Activated CD4-positive, alpha-beta T cell treated with anti-CD3 and anti-CD28 coated beads, Interleukin-2, amount 10 ng/mL, durations not matched to agents 7 days and 5 days (primary cell): ENCODE results near the gene PTPRD. TPM values are rescaled to one million over a fixed set of nuclear protein-coding genes. Genes with fewer than 3 reads are reported as not detected.

ENCODE experiments used
- CTCF ChIA-PET: fragments of 350-600 bp; sonication (Branson Sonifier 250); formaldehyde crosslinking; loops from one replicate; lab custom pipeline; 2021; ENCODE audit warnings: antibody characterized with exemption; lab: Charles Lee
- POLR2A ChIA-PET: fragments of 350-600 bp; sonication (Branson Sonifier 250); formaldehyde crosslinking; loops from one replicate; lab custom pipeline; 2021; ENCODE audit warnings: antibody characterized with exemption; lab: Charles Lee
- DNase-seq: peaks from one replicate; pipeline ENCODE4 v3.0.0-alpha.2; 2020
- H3K27ac Mint-ChIP-seq: one replicate; pipeline ENCODE4 v1.8.0; 2021; ENCODE audit warnings: mild to moderate bottlenecking, moderate library complexity, mixed read lengths
- H3K27me3 Mint-ChIP-seq: one replicate; pipeline ENCODE4 v1.8.0; 2021; ENCODE audit warnings: mixed read lengths
- H3K36me3 Mint-ChIP-seq: one replicate; pipeline ENCODE4 v1.8.0; 2021; ENCODE audit warnings: low read depth, mixed read lengths
- H3K4me1 Mint-ChIP-seq: one replicate; pipeline ENCODE4 v1.8.0; 2021; ENCODE audit warnings: mixed read lengths
- H3K4me3 Mint-ChIP-seq: one replicate; pipeline ENCODE4 v1.8.0; 2021; ENCODE audit warnings: mild to moderate bottlenecking, moderate library complexity, mixed read lengths
- H3K9me3 Mint-ChIP-seq: one replicate; pipeline ENCODE4 v1.8.0; 2021; ENCODE audit warnings: mixed read lengths
- total RNA-seq, 2 experiments: library from RNA; stranded (reverse); gene quantifications; one replicate each; pipeline ENCODE4 v1.2.3, GENCODE V29; 2021

PTPRD gene
- total RNA-seq, 2 experiments from 2014 or later = not detected

DNA sequence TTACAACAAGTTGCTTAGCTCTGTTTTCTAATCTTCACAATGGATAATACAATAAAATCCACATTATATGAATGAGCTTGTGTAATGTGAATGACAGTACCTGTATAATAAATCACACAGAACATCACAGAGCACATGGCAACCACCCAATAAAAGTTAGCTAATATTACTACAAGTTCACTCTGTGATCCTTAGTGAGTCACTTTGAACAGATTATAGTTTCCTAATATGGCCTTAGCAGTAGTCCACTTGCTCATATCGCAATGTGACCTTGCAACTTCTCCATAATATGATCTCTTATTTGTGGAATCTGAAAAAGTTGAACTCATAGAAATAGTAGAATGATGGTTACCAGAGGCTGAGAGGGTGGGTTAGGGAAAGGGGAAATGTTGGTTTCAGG lies 361.3 kb downstream of the PTPRD start:
- Mint-ChIP-seq H3K27ac (no peak overlapping the region), H3K4me1 (no peaks in the 10 kb centered on the region), H3K9me3 (no peaks in the 10 kb centered on the region), H3K4me3 (no peak overlapping the region), H3K36me3 (no peaks in the 10 kb centered on the region), H3K27me3 (no peaks in the 10 kb centered on the region)
- CTCF ChIA-PET = no interaction called here
- no peak for DNase-seq
- POLR2A ChIA-PET = no interaction called here

DNA sequence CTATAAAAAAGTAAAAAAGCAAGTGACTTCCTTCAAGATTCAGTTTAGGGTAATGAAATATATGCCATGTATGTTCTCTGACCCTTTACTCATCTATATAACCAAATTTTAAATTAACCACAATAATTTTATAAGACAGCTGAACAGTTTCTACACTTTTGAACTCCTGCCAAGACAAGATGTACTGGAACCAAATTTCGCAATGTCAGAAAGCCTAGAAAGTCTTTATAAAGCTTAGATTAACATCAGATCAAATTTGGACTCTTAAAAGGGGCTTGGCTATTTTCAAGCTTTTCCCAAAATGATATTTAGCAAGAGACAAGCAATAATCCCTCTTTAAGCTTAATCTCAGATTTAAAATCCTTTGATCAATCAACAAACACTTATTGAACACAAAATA lies 362.6 kb downstream of the PTPRD start:
- H3K27ac Mint-ChIP-seq = no peak overlapping the region
- POLR2A ChIA-PET = no interaction called here
- CTCF ChIA-PET = no interaction called here
- no peaks in the 10 kb centered on the region for H3K9me3 Mint-ChIP-seq
- H3K36me3 Mint-ChIP-seq = no peaks in the 10 kb centered on the region
- no peak overlapping the region for H3K4me3 Mint-ChIP-seq
- DNase-seq = no peak
- no peaks in the 10 kb centered on the region for H3K27me3 Mint-ChIP-seq
- no peaks in the 10 kb centered on the region for H3K4me1 Mint-ChIP-seq

DNA sequence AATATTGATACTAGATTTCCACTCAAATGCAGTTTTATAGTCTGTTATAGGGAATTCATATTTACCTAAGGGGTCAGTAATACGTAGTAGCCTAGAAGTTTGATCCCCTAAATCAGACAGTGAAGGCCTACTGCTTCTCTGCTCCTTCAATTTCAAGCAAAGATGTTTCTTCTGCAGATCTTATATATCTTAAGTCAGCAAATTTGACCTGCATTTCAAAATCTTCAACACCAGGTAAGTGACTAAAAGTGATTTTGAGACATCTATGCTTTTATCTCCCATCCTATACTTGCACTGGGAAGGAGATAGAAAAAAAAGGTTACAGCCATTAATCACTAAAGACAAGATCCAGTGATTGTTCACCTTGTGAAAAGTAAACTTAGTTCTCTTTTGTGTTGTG lies 363.9 kb downstream of the PTPRD start:
- POLR2A ChIA-PET = no interaction called here
- CTCF ChIA-PET = interaction anchor here (0.6 to 0.8 kb wide), 2 partner anchors 16 to 1293 kb away, joined by 3 read pairs; no protein-coding TSS in a partner anchor
- no peaks in the 10 kb centered on the region for H3K36me3 Mint-ChIP-seq
- no peaks in the 10 kb centered on the region for H3K4me1 Mint-ChIP-seq
- no peaks in the 10 kb centered on the region for H3K27me3 Mint-ChIP-seq
- no peak overlapping the region for H3K4me3 Mint-ChIP-seq
- DNase-seq = no peak
- no peaks in the 10 kb centered on the region for H3K9me3 Mint-ChIP-seq
- no peak overlapping the region for H3K27ac Mint-ChIP-seq

DNA sequence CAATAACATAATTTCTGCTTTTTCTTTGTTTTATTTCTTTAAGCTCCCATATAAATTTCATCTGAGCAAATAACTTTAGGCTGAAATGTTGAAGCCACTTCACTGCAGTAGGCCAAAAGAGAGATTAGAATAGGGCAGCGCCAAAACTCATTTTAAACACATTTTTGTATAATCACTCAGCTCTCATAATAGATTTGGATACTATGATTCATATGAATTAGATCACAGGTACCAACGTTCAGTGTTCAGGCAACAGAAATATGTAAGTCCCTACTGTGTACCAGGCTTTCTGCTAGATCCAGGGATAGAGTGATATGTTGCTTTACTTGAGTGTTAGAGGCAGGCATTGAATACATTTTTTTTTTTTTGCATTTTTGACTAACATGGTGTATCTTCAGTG lies 370.5 kb downstream of the PTPRD start:
- Mint-ChIP-seq H3K4me3 (no peak overlapping the region), H3K27ac (no peak overlapping the region), H3K27me3 (no peaks in the 10 kb centered on the region), H3K36me3 (no peaks in the 10 kb centered on the region), H3K9me3 (no peaks in the 10 kb centered on the region), H3K4me1 (no peaks in the 10 kb centered on the region)
- POLR2A ChIA-PET = no interaction called here
- DNase-seq = no peak
- CTCF ChIA-PET = no interaction called here

DNA sequence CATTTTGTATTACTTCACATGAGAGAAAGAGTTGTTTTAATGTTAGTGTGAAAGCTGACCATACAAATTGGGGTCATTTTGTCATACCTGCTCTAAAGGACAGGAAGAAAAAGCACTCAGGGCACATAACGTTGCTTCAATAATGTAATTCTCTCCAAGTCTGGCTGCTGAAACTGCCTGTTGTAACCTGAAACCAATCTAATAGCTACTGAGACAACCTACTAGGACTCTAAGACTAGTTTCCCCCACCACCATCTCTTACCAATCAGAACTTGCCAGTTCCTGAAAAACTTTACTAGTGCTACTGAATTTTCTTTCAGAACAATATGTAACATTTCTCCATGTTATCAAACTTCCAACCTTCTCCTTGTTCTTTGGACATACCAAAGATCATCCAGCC lies 374.7 kb downstream of the PTPRD start:
- Mint-ChIP-seq H3K4me3 (no peak overlapping the region), H3K9me3 (no peaks in the 10 kb centered on the region), H3K4me1 (no peaks in the 10 kb centered on the region), H3K36me3 (no peaks in the 10 kb centered on the region), H3K27ac (no peak overlapping the region), H3K27me3 (no peaks in the 10 kb centered on the region)
- CTCF ChIA-PET = no interaction called here
- DNase-seq = no peak
- POLR2A ChIA-PET = no interaction called here

DNA sequence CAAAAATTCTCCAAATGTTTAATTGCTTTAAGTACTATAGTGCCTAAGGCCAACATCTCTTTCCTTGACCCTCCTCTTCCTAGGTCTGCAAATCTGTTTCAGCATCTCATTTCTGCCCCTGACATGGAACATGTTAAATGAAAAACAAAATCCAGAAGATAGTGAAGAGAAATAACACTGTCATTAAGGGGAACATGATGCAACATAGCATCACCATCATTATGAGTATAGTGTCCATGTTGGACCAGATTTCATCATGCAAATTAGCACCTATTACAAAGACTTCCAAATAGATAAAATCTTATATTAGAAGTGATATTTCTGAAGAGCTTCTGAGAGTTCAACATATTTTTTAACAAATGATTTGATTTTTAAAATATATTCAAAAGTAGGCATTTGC lies 375.2 kb downstream of the PTPRD start:
- CTCF ChIA-PET = no interaction called here
- Mint-ChIP-seq H3K9me3 (no peaks in the 10 kb centered on the region), H3K4me3 (no peak overlapping the region), H3K36me3 (no peaks in the 10 kb centered on the region), H3K4me1 (no peaks in the 10 kb centered on the region), H3K27ac (no peak overlapping the region), H3K27me3 (no peaks in the 10 kb centered on the region)
- DNase-seq = no peak
- POLR2A ChIA-PET = no interaction called here

DNA sequence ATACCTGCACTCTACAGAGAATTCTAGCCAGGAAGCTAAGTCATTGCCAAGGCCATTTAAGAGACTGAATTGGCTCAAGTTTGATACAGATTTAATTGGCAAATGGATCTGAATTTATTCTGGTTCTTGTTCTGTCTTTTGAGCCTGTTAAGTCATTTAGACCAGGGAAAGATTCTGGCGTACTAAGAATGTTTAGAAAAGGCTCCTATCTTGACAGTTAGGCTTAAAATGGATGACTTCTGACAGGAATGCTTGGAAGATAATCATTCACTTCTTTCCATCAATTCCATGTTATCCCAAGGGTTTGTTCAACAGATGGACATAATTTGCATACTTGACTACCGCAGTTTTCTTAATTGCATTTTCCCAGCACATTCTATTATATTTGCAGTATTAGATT lies 376.6 kb downstream of the PTPRD start:
- CTCF ChIA-PET = no interaction called here
- no peak overlapping the region for H3K4me3 Mint-ChIP-seq
- no peaks in the 10 kb centered on the region for H3K9me3 Mint-ChIP-seq
- H3K4me1 Mint-ChIP-seq = no peaks in the 10 kb centered on the region
- H3K27ac Mint-ChIP-seq = no peak overlapping the region
- no peak for DNase-seq
- H3K36me3 Mint-ChIP-seq = no peaks in the 10 kb centered on the region
- POLR2A ChIA-PET = no interaction called here
- H3K27me3 Mint-ChIP-seq = no peaks in the 10 kb centered on the region

DNA sequence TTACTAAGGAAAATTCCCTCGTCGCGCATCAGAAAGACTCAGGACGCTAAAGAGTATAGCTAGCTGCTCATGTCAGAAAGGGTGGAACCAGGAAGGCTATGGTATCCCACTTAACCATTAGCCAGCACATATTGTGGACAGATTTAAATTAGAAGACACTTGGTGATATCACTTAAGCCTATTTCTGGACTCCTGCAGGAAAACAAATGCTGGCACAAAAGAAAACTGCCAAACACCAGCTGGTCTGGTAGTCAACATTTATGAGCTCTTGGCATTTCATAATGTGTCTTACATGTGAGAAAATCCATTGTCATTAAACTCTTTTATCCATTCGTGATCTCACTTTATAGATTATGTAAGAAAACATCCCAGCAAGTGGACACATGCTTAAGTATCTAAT lies 377.4 kb downstream of the PTPRD start:
- H3K4me1 Mint-ChIP-seq = no peaks in the 10 kb centered on the region
- no peak overlapping the region for H3K27ac Mint-ChIP-seq
- H3K36me3 Mint-ChIP-seq = no peaks in the 10 kb centered on the region
- ChIA-PET CTCF (no interaction called here), POLR2A (no interaction called here)
- no peak overlapping the region for H3K4me3 Mint-ChIP-seq
- H3K9me3 Mint-ChIP-seq = no peaks in the 10 kb centered on the region
- DNase-seq = no peak
- no peaks in the 10 kb centered on the region for H3K27me3 Mint-ChIP-seq

DNA sequence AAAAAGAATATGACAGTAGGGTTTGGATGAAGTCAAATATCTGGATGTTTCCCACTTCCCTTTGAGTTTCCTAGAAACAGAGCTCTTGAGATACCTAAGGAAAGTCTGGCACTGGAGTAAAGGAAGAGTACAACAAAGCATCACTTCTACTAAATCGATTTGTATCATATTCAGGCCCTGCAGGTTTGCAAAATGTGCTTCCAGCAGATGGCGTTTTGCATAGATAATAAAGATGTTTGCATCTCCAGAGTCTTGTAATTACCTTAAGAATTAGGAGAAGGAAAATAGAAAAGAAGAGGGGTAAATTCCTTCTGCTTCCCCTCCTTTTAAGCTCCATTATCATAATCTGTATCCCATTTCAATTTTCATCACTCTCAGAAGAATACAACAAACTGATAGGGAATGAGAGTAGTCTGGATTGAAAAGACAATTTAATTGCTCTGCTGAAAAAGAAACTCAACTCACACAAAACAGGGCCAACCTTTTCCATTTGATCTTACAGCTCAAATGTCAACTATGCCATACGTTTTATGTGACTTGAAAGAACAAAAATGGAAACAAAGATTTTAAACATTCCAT lies 380.4 kb downstream of the PTPRD start:
- ChIA-PET CTCF (no interaction called here), POLR2A (no interaction called here)
- H3K27me3 Mint-ChIP-seq = no peaks in the 10 kb centered on the region

DNA sequence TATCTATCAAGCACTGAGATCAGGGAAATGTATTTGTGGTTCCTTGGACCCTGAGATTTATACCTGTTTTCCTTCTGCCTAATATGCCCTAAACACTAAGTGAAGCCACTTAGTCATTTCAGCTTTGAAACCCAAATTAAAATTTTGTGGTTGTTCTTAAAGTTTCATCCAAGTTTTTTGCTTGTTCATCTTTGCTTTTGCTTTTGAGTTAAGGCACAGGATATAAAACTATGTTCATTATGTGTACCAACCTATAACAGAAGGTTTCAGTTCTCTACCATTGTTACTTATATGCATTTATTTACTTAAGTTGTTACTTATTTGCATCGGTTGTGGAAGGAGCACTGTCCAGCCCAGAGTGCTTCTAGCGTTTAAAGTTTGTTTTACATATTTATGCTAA lies 382.3 kb downstream of the PTPRD start:
- Mint-ChIP-seq H3K9me3 (no peaks in the 10 kb centered on the region), H3K36me3 (no peaks in the 10 kb centered on the region), H3K4me3 (no peak overlapping the region), H3K27ac (no peak overlapping the region), H3K27me3 (no peaks in the 10 kb centered on the region), H3K4me1 (no peaks in the 10 kb centered on the region)
- ChIA-PET CTCF (no interaction called here), POLR2A (no interaction called here)
- no peak for DNase-seq

More for the DNA sequence above, 380.4 kb downstream of the PTPRD start:
- H3K36me3 Mint-ChIP-seq = no peaks in the 10 kb centered on the region
- H3K9me3 Mint-ChIP-seq = no peaks in the 10 kb centered on the region
- H3K4me1 Mint-ChIP-seq = no peaks in the 10 kb centered on the region
- no peak for DNase-seq
- no peak overlapping the region for H3K4me3 Mint-ChIP-seq
- H3K27ac Mint-ChIP-seq = no peak overlapping the region

DNA sequence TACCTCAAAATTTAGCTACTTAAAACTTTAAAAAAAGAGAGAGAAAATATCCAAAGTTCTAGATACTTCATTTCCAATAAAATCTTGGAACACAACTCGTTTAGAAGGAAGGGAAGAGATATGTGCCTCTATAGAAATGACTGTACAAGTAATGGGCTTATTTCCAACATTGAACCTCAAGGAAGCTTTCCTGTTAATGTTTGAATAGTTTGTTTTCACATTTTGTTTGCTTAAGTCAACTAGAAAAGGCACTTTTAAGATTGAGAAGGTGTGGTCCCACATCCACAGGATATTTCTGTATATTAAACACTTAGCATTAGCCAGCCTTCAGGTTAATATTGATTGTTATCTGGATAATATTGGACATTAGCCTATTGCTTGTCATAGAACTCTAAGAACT lies 384.7 kb downstream of the PTPRD start:
- no peaks in the 10 kb centered on the region for H3K4me1 Mint-ChIP-seq
- no peaks in the 10 kb centered on the region for H3K36me3 Mint-ChIP-seq
- H3K27me3 Mint-ChIP-seq = no peaks in the 10 kb centered on the region
- no peak for DNase-seq
- H3K4me3 Mint-ChIP-seq = no peak overlapping the region
- ChIA-PET CTCF (no interaction called here), POLR2A (no interaction called here)
- H3K9me3 Mint-ChIP-seq = no peaks in the 10 kb centered on the region
- H3K27ac Mint-ChIP-seq = no peak overlapping the region

DNA sequence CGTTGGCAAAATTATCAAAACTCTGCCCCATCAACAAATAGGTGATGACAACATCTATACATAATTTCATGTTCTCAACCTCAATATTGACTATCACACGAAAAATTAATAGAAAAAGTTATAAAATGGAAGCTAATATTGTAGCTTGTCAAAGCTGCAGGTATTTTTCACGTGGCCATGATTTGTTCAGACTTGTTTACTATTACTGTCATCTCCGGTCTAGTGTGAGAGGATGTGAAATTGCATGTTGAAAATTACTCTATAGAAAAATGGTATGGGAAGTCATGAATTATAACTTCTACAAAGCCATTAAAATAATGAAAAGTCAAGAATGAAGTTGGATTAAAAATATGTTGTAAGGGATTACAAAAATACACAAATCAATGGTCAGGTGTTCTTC lies 385.8 kb downstream of the PTPRD start:
- no peaks in the 10 kb centered on the region for H3K36me3 Mint-ChIP-seq
- no peaks in the 10 kb centered on the region for H3K27me3 Mint-ChIP-seq
- H3K4me3 Mint-ChIP-seq = no peak overlapping the region
- no peaks in the 10 kb centered on the region for H3K9me3 Mint-ChIP-seq
- no peak overlapping the region for H3K27ac Mint-ChIP-seq
- no peaks in the 10 kb centered on the region for H3K4me1 Mint-ChIP-seq
- CTCF ChIA-PET = no interaction called here
- POLR2A ChIA-PET = no interaction called here
- DNase-seq = no peak

DNA sequence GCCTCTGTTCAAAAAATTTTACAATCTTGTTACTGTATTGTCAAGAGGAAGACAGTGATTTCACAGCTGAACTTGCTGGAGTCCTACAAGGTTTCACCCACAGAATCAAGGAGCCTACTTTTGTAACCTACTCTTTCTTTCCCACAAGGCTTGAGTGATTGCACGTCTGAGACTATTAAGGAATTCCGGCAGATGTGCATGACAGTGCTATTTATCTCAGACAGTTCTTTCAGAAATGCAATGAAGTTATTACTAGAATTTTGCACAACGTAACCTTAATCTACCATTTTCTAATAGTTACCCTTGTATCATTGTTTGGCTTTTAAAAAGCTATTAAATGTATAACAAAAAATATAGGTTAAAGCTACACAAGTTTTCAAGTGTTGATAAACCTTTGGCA lies 400.1 kb downstream of the PTPRD start:
- ChIA-PET POLR2A (no interaction called here), CTCF (no interaction called here)
- DNase-seq = no peak
- Mint-ChIP-seq H3K9me3 (no peaks in the 10 kb centered on the region), H3K27ac (no peak overlapping the region), H3K36me3 (no peaks in the 10 kb centered on the region), H3K4me1 (no peaks in the 10 kb centered on the region), H3K27me3 (no peaks in the 10 kb centered on the region), H3K4me3 (no peak overlapping the region)

DNA sequence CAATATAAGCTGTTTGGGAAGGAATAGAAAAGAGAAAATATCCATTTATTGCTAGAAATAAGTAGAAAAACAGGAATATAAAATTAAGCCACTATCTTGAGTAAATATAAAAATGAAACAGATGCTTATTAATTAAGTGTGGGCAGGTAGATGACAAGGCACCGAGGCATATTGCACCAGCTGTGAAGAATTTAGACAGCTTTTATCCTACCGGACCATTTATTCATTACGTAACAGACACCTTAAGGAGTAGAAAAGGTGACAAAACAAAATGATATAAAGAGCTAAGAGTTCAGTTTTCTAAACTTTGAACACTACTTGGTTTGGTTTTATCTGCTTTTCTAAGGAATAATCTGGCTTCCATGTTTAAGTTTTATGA lies 404.1 kb downstream of the PTPRD start:
- H3K4me3 Mint-ChIP-seq = no peak overlapping the region
- CTCF ChIA-PET = no interaction called here
- H3K4me1 Mint-ChIP-seq = no peaks in the 10 kb centered on the region
- POLR2A ChIA-PET = no interaction called here
- no peaks in the 10 kb centered on the region for H3K36me3 Mint-ChIP-seq
- H3K27ac Mint-ChIP-seq = no peak overlapping the region
- no peaks in the 10 kb centered on the region for H3K27me3 Mint-ChIP-seq
- no peaks in the 10 kb centered on the region for H3K9me3 Mint-ChIP-seq
- no peak for DNase-seq
